Naive thymus-derived CD4-positive, alpha-beta T cell (primary cell): ENCODE data around the gene PRSS21. TPM values are rescaled to one million over a fixed set of nuclear protein-coding genes. Genes with fewer than 3 reads are reported as not detected.
A peak's percentile ranks its signal among the peaks of the same experiment; 100 is the strongest.

ENCODE experiments used
- ATAC-seq: fragments of 150-1000 bp; cut with Tn5 transposase; 2 replicates; pipeline ENCODE4 v1.10.0; 2021; ENCODE audit warnings: mild to moderate bottlenecking, moderate library complexity
- CTCF ChIA-PET: fragments of 350-600 bp; sonication (Branson Sonifier 250); formaldehyde crosslinking; loops from one replicate; lab custom pipeline; 2021; ENCODE audit warnings: antibody characterized with exemption; lab: Charles Lee
- POLR2A ChIA-PET: fragments of 350-600 bp; sonication (Branson Sonifier 250); formaldehyde crosslinking; loops from one replicate; lab custom pipeline; 2021; ENCODE audit warnings: antibody characterized with exemption, inconsistent platforms; lab: Charles Lee
- DNase-seq, 9 donors: peaks; one replicate each; pipeline versions ENCODE4 v3.0.0 to v3.0.0-alpha.2; 2020 to 2022; ENCODE audit warnings: mixed read lengths in 1 of 9
- H3K27ac ChIP-seq: one replicate; pipeline ENCODE4 v1.7.0; 2013; ENCODE audit warnings: mild to moderate bottlenecking, low read depth, low read length, moderate library complexity
- H3K27me3 ChIP-seq, 2 donors: one replicate each; pipeline ENCODE4 v1.7.0; 2013; ENCODE audit warnings: low read length in 2 of 2, mild to moderate bottlenecking in 2 of 2, moderate library complexity in 2 of 2; ENCODE audit not compliant: control insufficient read depth in 2 of 2, insufficient read depth in 2 of 2
- H3K36me3 ChIP-seq, 3 experiments: 1 replicate in 2 of 3; 2 replicates in 1 of 3; pipeline ENCODE4 v1.7.0; 2013; ENCODE audit warnings: low read length in 3 of 3, mild to moderate bottlenecking in 3 of 3, moderate library complexity in 1 of 3; ENCODE audit not compliant: insufficient read depth in 3 of 3, control insufficient read depth in 2 of 3
- H3K4me1 ChIP-seq, 2 donors: one replicate each; pipeline ENCODE4 v1.7.0; 2013; ENCODE audit warnings: low read length in 2 of 2, mild to moderate bottlenecking in 2 of 2, moderate library complexity in 1 of 2; ENCODE audit not compliant: control insufficient read depth in 2 of 2, insufficient read depth in 2 of 2
- H3K4me3 ChIP-seq: 2 replicates; pipeline ENCODE4 v1.7.0; 2013; ENCODE audit warnings: mild to moderate bottlenecking, low read length
- H3K9me3 ChIP-seq, 3 experiments: 1 replicate in 2 of 3; 2 replicates in 1 of 3; pipeline ENCODE4 v1.7.0; 2013; ENCODE audit warnings: low read length in 3 of 3; ENCODE audit not compliant: control insufficient read depth in 2 of 3
- H3K27ac Mint-ChIP-seq, 9 donors: one replicate each; pipeline ENCODE4 v1.8.0; 2020 to 2022; ENCODE audit warnings: mixed read lengths in 9 of 9, mild to moderate bottlenecking in 8 of 9, moderate library complexity in 5 of 9, inconsistent platforms in 2 of 9
- H3K27me3 Mint-ChIP-seq, 5 donors: one replicate each; pipeline ENCODE4 v1.8.0; 2021 to 2022; ENCODE audit warnings: mixed read lengths in 5 of 5, mild to moderate bottlenecking in 1 of 5
- H3K36me3 Mint-ChIP-seq, 5 donors: one replicate each; pipeline ENCODE4 v1.8.0; 2020 to 2022; ENCODE audit warnings: mixed read lengths in 5 of 5, mild to moderate bottlenecking in 3 of 5, inconsistent platforms in 1 of 5
- H3K4me1 Mint-ChIP-seq, 7 donors: one replicate each; pipeline ENCODE4 v1.8.0; 2020 to 2022; ENCODE audit warnings: mixed read lengths in 7 of 7, mild to moderate bottlenecking in 3 of 7, inconsistent platforms in 1 of 7
- H3K4me3 Mint-ChIP-seq, 10 donors: one replicate each; pipeline ENCODE4 v1.8.0; 2020 to 2022; ENCODE audit warnings: mild to moderate bottlenecking in 10 of 10, mixed read lengths in 10 of 10, moderate library complexity in 6 of 10, inconsistent platforms in 2 of 10
- H3K9me3 Mint-ChIP-seq, 11 donors: one replicate each; pipeline ENCODE4 v1.8.0; 2020 to 2022; ENCODE audit warnings: mixed read lengths in 11 of 11, mild to moderate bottlenecking in 4 of 11, inconsistent platforms in 1 of 11, moderate library complexity in 1 of 11
- intact Hi-C, 2 donors: fragments of 100-400 bp; cut with micrococcal nuclease; formaldehyde crosslinking; loops; one replicate each; pipeline ENCODE4 v1.15.1; 2023
- polyA plus RNA-seq, 2 donors: library from polyadenylated mRNA; unstranded; fragments of 300-500 nt; fragmentation: Illumina TruSeq; gene quantifications; one replicate each; pipeline ENCODE4 v1.2.3, GENCODE V29; 2021
- total RNA-seq, 6 experiments: library from RNA in 5 of 6; stranded (reverse) in 5 of 6; gene quantifications; 1 replicate in 5 of 6; 2 replicates in 1 of 6; pipeline ENCODE4 v1.2.3 and lab custom pipeline; 2021 to 2026

PRSS21 gene
- total and polyA plus RNA-seq, 7 experiments from 2014 or later = 1.1 to 11.2 (median 1.8) TPM; not detected in 1

- H3K27me3 Mint-ChIP-seq = peaks cover 0 to 22% (median 0%) of the 10 kb centered on the region in 5 donors
- H3K4me3 Mint-ChIP-seq = peak overlapping the region; percentile 81 to 91 (median 86)
- Histone ChIP-seq H3K36me3 (no peaks in the 10 kb centered on the region), H3K4me1 (peaks cover 2 to 8% of the 10 kb centered on the region in 2 donors), H3K9me3 (no peaks in the 10 kb centered on the region), H3K27ac (peak overlapping the region; percentile 50), H3K4me3 (peak overlapping the region; percentile 64), H3K27me3 (no peaks in the 10 kb centered on the region)
- peak in 1 of 9 donors; percentile 4 for DNase-seq
- no peaks in the 10 kb centered on the region for H3K36me3 Mint-ChIP-seq
- ChIA-PET POLR2A (interaction anchor here (0.6 to 2.3 kb wide), 4 partner anchors 13 to 90 kb away, joined by 3 to 8 read pairs (median 4); partner anchors contain the start of gene SRRM2), CTCF (no interaction called here)
- H3K9me3 Mint-ChIP-seq = no peaks in the 10 kb centered on the region
- no peak for ATAC-seq
- intact Hi-C loops = loop anchor here in 1 of 2 donors (2.0 kb wide), 1 partner anchor 64 kb away; the partner anchor contains the start of gene PRSS27
- H3K27ac Mint-ChIP-seq = peak overlapping the region in 5 of 9 donors; percentile 42 to 65 (median 47)
- peaks cover 0 to 16% (median 7%) of the 10 kb centered on the region in 7 donors for H3K4me1 Mint-ChIP-seq
Measured at GRCh38 chr16:2784358-2785100, 32.5 kb upstream of the PRSS21 start.

- ChIA-PET POLR2A (no interaction called here), CTCF (interaction anchor here (0.6 kb wide), 1 partner anchor 1080 kb away, joined by 3 read pairs; no protein-coding TSS in a partner anchor)
- Histone ChIP-seq H3K4me1 (peaks cover 2 to 8% of the 10 kb centered on the region in 2 donors), H3K27ac (peak overlapping the region; percentile 50), H3K4me3 (peak overlapping the region; percentile 64), H3K36me3 (no peaks in the 10 kb centered on the region), H3K9me3 (no peaks in the 10 kb centered on the region), H3K27me3 (no peaks in the 10 kb centered on the region)
- Mint-ChIP-seq H3K27ac (peak overlapping the region in 6 of 9 donors; percentile 28 to 65 (median 53)), H3K27me3 (peaks cover 0 to 23% (median 0%) of the 10 kb centered on the region in 5 donors), H3K4me1 (peaks cover 0 to 13% (median 5%) of the 10 kb centered on the region in 7 donors), H3K36me3 (no peaks in the 10 kb centered on the region), H3K4me3 (peak overlapping the region; percentile 81 to 91 (median 86)), H3K9me3 (no peaks in the 10 kb centered on the region)
- ATAC-seq = peak; percentile 73
- intact Hi-C loops = loop anchor here in 1 of 2 donors (2.0 kb wide), 1 partner anchor 65 kb away; the partner anchor contains the start of gene PRSS27
- peak in 3 of 9 donors; percentile 40 to 48 (median 45) for DNase-seq
Measured at GRCh38 chr16:2785101-2785991, 31.7 kb upstream of the PRSS21 start.

GRCh38 chr16:2786061-2786825 is 30.8 kb upstream of the PRSS21 start:
- no peaks in the 10 kb centered on the region for H3K9me3 Mint-ChIP-seq
- ATAC-seq (no peak), DNase-seq (peak in 1 of 9 donors; percentile 3)
- peaks cover 0 to 12% (median 5%) of the 10 kb centered on the region in 7 donors for H3K4me1 Mint-ChIP-seq
- POLR2A ChIA-PET = no interaction called here
- Histone ChIP-seq H3K9me3 (no peaks in the 10 kb centered on the region), H3K4me1 (peaks cover 2 to 8% of the 10 kb centered on the region in 2 donors), H3K36me3 (no peaks in the 10 kb centered on the region), H3K27me3 (no peaks in the 10 kb centered on the region), H3K27ac (no peak overlapping the region), H3K4me3 (no peak overlapping the region)
- CTCF ChIA-PET = interaction anchor here (0.6 kb wide), 1 partner anchor 1081 kb away, joined by 3 read pairs; no protein-coding TSS in a partner anchor
- intact Hi-C loops = no loop called here
- H3K27ac Mint-ChIP-seq = peak overlapping the region in 3 of 9 donors; percentile 28 to 62 (median 28)
- peak overlapping the region in 8 of 10 donors; percentile 38 to 81 (median 57) for H3K4me3 Mint-ChIP-seq
- peaks cover 0 to 29% (median 2%) of the 10 kb centered on the region in 5 donors for H3K27me3 Mint-ChIP-seq
- no peaks in the 10 kb centered on the region for H3K36me3 Mint-ChIP-seq

GRCh38 chr16:2786826-2787151 is 30.2 kb upstream of the PRSS21 start:
- intact Hi-C loops = no loop called here

GRCh38 chr16:2787406-2787805 is 29.6 kb upstream of the PRSS21 start, which contains the start of gene PRSS33:
TSS of gene PRSS33 (minus strand) at chr16:2787560. CDS start at chr16:2786547, 1,013 bp downstream.
- H3K4me1 ChIP-seq = peaks cover 2 to 8% of the 10 kb centered on the region in 2 donors
- no peak within 1 kb of the TSS for H3K4me3 ChIP-seq
- peaks cover 5 to 32% (median 12%) of the 10 kb centered on the region in 5 donors for H3K27me3 Mint-ChIP-seq
- no peaks in the 10 kb centered on the region for H3K9me3 ChIP-seq
- no peaks in the 10 kb centered on the region for H3K36me3 Mint-ChIP-seq
- no peak within 1 kb of the TSS for H3K27ac ChIP-seq
- peak within 1 kb of the TSS in 5 of 10 donors; percentile 12 to 81 (median 59) for H3K4me3 Mint-ChIP-seq
- H3K27ac Mint-ChIP-seq = peak within 1 kb of the TSS in 1 of 9 donors; percentile 28
- ATAC-seq (no peak), DNase-seq (peak in 1 of 9 donors; percentile 5)
- H3K4me1 Mint-ChIP-seq = peaks cover 0 to 12% (median 5%) of the 10 kb centered on the region in 7 donors
- intact Hi-C loops = no loop called here
- CTCF ChIA-PET = interaction anchor here (0.9 kb wide), 1 partner anchor 83 kb away, joined by 3 read pairs; no protein-coding TSS in a partner anchor
- no peaks in the 10 kb centered on the region for H3K9me3 Mint-ChIP-seq
- POLR2A ChIA-PET = interaction anchor here (1.0 kb wide), 1 partner anchor 9 kb away, joined by 4 read pairs; no protein-coding TSS in a partner anchor
- H3K36me3 ChIP-seq = no peaks in the 10 kb centered on the region
- H3K27me3 ChIP-seq = no peaks in the 10 kb centered on the region

More at GRCh38 chr16:2786826-2787151, 30.2 kb upstream of the PRSS21 start:
- no peak for DNase-seq
- ChIA-PET CTCF (no interaction called here), POLR2A (no interaction called here)
- Mint-ChIP-seq H3K36me3 (no peaks in the 10 kb centered on the region), H3K4me3 (peak overlapping the region in 1 of 10 donors; percentile 81), H3K4me1 (peaks cover 0 to 12% (median 5%) of the 10 kb centered on the region in 7 donors), H3K27me3 (peaks cover 0 to 32% (median 7%) of the 10 kb centered on the region in 5 donors), H3K9me3 (no peaks in the 10 kb centered on the region), H3K27ac (no peak overlapping the region)
- H3K27ac ChIP-seq = no peak overlapping the region
- no peaks in the 10 kb centered on the region for H3K9me3 ChIP-seq
- H3K4me3 ChIP-seq = no peak overlapping the region
- no peaks in the 10 kb centered on the region for H3K36me3 ChIP-seq
- no peak for ATAC-seq
- no peaks in the 10 kb centered on the region for H3K27me3 ChIP-seq
- peaks cover 2 to 8% of the 10 kb centered on the region in 2 donors for H3K4me1 ChIP-seq
